HCT116 (cell line): ENCODE data around the gene FOXO3B.
"Not testable (repeated sequence)": the region's sequence is repeated elsewhere in the genome, so short reads cannot be mapped to it uniquely, and the experiment has no call there.

Experiments used
- EZH2 ChIP-seq: fragments of 200-600 bp; sonication (generic); IDR thresholded peaks from 2 replicates; pipeline ENCODE4 v1.6.1; 2017; ENCODE audit warnings: antibody characterized with exemption, mixed run types
- REST ChIP-seq: IDR thresholded peaks from 2 replicates; pipeline ENCODE4 v1.6.1; 2012; ENCODE audit warnings: low read depth
- ZNF274 ChIP-seq: fragments of 200-500 bp; sonication (Bioruptor generic); IDR thresholded peaks from 2 replicates; pipeline ENCODE4 v1.6.1; 2014; ENCODE audit warnings: mild to moderate bottlenecking, low read depth, low read length, inconsistent platforms
- TF ChIP-seq, protein P1 (sequence below), 3 experiments: fragments of 200-600 bp in 1 of 3; sonication (generic) in 1 of 3; IDR thresholded peaks in 2 of 3; conservative IDR thresholded peaks in 1 of 3; 2 replicates each; pipeline ENCODE4 v1.5.1; 2012 to 2017; ENCODE audit warnings: low read depth in 2 of 3, low read length in 2 of 3, antibody characterized with exemption in 1 of 3, borderline replicate concordance in 1 of 3, control low read depth in 1 of 3, mild to moderate bottlenecking in 1 of 3, mixed read lengths in 1 of 3, mixed run types in 1 of 3, moderate library complexity in 1 of 3; ENCODE audit not compliant: insufficient read depth in 1 of 3
- TF ChIP-seq, protein P2 (sequence below): IDR thresholded peaks from 2 replicates; pipeline ENCODE4 v1.6.1; 2011; ENCODE audit warnings: mild to moderate bottlenecking, low read length, moderate library complexity; ENCODE audit not compliant: insufficient replicate concordance; ENCODE audit errors: extremely low read depth

DNA sequence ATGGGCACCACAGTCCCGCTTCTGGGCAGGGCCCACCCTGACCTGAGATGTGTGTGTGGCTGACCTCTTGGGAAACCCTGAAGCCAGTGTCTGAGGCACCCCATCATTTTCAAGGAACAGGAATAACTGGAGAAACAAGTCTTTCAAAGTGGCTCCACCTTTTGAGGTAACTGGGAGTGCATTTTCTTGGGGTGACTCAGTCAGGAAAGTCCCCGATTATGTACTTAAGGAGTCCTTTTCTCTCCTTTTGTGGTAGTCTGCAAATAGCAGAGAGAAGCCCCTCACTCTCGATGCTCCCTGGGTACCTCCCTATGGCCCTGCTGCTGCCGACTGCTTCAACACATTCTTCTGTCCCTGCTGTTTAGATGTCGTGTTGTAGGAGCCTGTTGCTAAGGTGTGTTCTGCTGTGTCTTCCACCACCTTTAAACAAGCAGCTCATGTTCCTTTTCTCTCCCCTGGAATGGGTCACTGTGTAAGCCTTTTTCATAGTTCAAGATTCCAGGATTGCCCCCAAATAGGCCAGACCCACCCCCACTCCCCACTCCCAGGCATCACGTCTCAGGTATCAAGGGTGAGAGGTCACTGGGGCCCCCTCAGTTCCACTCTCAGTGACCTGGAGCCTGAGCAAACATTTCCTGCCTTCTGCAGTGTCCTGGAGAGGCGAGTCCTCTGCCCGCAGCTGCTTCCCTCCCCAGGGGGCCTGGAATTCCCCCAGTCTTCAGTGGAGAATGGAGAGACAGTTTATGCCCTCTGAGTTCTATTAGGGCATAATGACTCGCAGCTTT, 36.7 kb upstream of the FOXO3B start:
- not testable (repeated sequence) for TF ChIP-seq REST, EZH2, ZNF274
- TF ChIP-seq, protein P1, sequence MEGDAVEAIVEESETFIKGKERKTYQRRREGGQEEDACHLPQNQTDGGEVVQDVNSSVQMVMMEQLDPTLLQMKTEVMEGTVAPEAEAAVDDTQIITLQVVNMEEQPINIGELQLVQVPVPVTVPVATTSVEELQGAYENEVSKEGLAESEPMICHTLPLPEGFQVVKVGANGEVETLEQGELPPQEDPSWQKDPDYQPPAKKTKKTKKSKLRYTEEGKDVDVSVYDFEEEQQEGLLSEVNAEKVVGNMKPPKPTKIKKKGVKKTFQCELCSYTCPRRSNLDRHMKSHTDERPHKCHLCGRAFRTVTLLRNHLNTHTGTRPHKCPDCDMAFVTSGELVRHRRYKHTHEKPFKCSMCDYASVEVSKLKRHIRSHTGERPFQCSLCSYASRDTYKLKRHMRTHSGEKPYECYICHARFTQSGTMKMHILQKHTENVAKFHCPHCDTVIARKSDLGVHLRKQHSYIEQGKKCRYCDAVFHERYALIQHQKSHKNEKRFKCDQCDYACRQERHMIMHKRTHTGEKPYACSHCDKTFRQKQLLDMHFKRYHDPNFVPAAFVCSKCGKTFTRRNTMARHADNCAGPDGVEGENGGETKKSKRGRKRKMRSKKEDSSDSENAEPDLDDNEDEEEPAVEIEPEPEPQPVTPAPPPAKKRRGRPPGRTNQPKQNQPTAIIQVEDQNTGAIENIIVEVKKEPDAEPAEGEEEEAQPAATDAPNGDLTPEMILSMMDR (IDR thresholded peaks at IDR 0.05 in 2 of 3, conservative IDR thresholded peaks at IDR 0.05 in 1 of 3; ENCODE audit: borderline replicate concordance in 1 of 3, insufficient read depth in 1 of 3, low read depth in 2 of 3, low read length in 2 of 3): not testable (repeated sequence)
- TF ChIP-seq, protein P2, sequence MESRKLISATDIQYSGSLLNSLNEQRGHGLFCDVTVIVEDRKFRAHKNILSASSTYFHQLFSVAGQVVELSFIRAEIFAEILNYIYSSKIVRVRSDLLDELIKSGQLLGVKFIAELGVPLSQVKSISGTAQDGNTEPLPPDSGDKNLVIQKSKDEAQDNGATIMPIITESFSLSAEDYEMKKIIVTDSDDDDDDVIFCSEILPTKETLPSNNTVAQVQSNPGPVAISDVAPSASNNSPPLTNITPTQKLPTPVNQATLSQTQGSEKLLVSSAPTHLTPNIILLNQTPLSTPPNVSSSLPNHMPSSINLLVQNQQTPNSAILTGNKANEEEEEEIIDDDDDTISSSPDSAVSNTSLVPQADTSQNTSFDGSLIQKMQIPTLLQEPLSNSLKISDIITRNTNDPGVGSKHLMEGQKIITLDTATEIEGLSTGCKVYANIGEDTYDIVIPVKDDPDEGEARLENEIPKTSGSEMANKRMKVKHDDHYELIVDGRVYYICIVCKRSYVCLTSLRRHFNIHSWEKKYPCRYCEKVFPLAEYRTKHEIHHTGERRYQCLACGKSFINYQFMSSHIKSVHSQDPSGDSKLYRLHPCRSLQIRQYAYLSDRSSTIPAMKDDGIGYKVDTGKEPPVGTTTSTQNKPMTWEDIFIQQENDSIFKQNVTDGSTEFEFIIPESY: not testable (repeated sequence)
